SJCRH30 (cell line): ENCODE measurements around the gene RBM8A. TPM values are rescaled to one million over a fixed set of nuclear protein-coding genes. Genes with fewer than 3 reads are reported as not detected.
A peak's percentile ranks its signal among the peaks of the same experiment; 100 is the strongest.
"Not testable (repeated sequence)": the region's sequence is repeated elsewhere in the genome, so short reads cannot be mapped to it uniquely, and the experiment has no call there.

Source experiments
- DNase-seq, 2 experiments: peaks; one replicate each; pipeline ENCODE4 v3.0.0-alpha.2; 2015 to 2020
- H3K27ac ChIP-seq: fragments of 250-450 bp; sonication (Bioruptor Pico); 2 replicates; pipeline ENCODE4 v1.5.1; 2020; ENCODE audit warnings: mild to moderate bottlenecking, moderate library complexity
- H3K27me3 ChIP-seq: fragments of 250-450 bp; sonication (Bioruptor Pico); 2 replicates; pipeline ENCODE4 v1.5.1; 2020; ENCODE audit warnings: mild to moderate bottlenecking, moderate library complexity
- H3K36me3 ChIP-seq: fragments of 250-450 bp; sonication (Bioruptor Pico); 2 replicates; pipeline ENCODE4 v1.5.1; 2020; ENCODE audit warnings: mild to moderate bottlenecking, moderate library complexity
- H3K4me1 ChIP-seq: fragments of 250-450 bp; sonication (Bioruptor Pico); 2 replicates; pipeline ENCODE4 v1.5.1; 2020; ENCODE audit warnings: mild to moderate bottlenecking, moderate library complexity
- H3K4me3 ChIP-seq: fragments of 250-450 bp; sonication (Bioruptor Pico); 2 replicates; pipeline ENCODE4 v1.5.1; 2020; ENCODE audit warnings: mild to moderate bottlenecking, moderate library complexity
- H3K9me3 ChIP-seq: fragments of 250-450 bp; sonication (Bioruptor Pico); replicated peaks from 2 replicates; pipeline ENCODE4 v1.5.1; 2020; ENCODE audit warnings: mild to moderate bottlenecking, moderate library complexity
- total RNA-seq: library from RNA; depleted of rRNA; stranded (reverse); fragments of >200 nt; shearing (Covaris generic); gene quantifications from 2 replicates; pipeline ENCODE4 v1.2.3, GENCODE V29; 2014

RBM8A gene
- total RNA-seq, 1 experiment from 2014 or later, result 232 TPM

DNA sequence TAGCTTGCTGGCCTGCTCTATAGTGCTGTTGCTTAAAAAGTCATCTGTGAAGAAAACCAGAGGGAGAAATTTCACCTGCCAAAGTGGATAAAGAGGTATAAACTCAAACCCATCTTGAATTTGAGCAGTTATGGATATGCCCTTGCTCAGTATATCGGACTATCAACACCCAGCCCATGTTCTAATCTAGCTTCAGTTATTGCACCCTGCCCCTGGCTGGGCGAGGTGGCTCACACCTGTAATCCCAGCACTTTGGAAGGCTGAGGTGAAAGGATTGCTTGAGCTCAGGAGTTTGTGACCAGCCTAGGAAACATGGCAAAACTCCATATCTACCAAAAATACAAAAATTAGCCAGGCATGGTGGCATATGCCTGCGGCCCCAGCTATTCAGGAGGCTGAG is 17.2 kb upstream of the RBM8A start:
- no peak overlapping the region for H3K4me3 ChIP-seq
- H3K27ac ChIP-seq, result no peak overlapping the region
- no peaks in the 10 kb centered on the region for H3K9me3 ChIP-seq
- no peaks in the 10 kb centered on the region for H3K4me1 ChIP-seq
- H3K36me3 ChIP-seq, result peaks cover 18% of the 10 kb centered on the region
- DNase-seq, result no peak
- H3K27me3 ChIP-seq, result no peaks in the 10 kb centered on the region

- Histone ChIP-seq H3K4me1 (no peaks in the 10 kb centered on the region), H3K4me3 (no peak overlapping the region), H3K27me3 (no peaks in the 10 kb centered on the region), H3K9me3 (no peaks in the 10 kb centered on the region), H3K27ac (no peak overlapping the region), H3K36me3 (peaks cover 18% of the 10 kb centered on the region)
- DNase-seq, result no peak
These were observed 15.6 kb upstream of the RBM8A start for GRCh38 chr1:145942871-145943270.

DNA sequence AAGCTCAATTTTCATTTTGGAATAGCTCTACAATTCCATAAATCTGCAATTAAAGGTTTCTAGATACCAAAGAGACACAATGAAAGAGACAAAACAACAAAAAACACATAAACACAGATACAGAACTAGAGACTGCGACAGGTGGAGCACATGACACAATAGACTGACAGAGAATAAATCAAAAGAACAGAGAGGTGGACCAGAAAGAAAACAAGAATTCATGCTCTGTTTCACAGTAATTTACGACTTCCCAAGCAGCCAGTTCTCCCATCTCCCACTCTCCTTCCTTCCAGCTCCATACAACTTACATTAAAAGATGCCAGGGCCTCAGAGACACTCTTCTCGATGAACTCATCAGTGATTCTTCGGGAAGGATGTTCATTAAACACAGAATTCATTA is 15.1 kb upstream of the RBM8A start:
- H3K36me3 ChIP-seq, result peaks cover 15% of the 10 kb centered on the region
- no peak for DNase-seq
- H3K27me3 ChIP-seq, result no peaks in the 10 kb centered on the region
- no peaks in the 10 kb centered on the region for H3K9me3 ChIP-seq
- no peak overlapping the region for H3K27ac ChIP-seq
- H3K4me3 ChIP-seq, result no peak overlapping the region
- H3K4me1 ChIP-seq, result no peaks in the 10 kb centered on the region

DNA sequence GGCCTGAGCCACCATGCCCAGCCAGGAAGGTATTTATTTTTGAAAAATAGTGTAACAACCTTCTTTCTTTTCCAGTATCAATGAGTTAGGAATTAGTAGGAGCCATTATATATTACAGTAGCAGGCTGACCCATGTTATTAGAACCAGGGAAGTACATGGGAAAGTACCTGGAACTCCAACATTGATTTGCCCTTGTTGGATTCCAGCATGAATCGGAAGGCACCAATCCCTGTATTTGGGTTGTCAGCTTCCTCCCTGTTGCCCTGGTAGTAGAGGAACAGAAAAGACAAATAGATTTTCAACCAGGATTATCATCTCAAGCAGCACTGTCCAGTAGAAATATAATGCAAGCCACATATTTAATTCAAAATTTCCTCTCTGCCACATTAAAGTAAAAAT is 10.2 kb upstream of the RBM8A start:
- Histone ChIP-seq H3K4me3 (no peak overlapping the region), H3K9me3 (no peaks in the 10 kb centered on the region), H3K27ac (no peak overlapping the region), H3K27me3 (no peaks in the 10 kb centered on the region), H3K36me3 (peaks cover 8% of the 10 kb centered on the region), H3K4me1 (0 out of 2 replicates have a peak, but pooled peaks cover 2% of the 10 kb centered on the region)
- no peak for DNase-seq

GRCh38 chr1:145936247-145936646 is 9.0 kb upstream of the RBM8A start:
- H3K4me1 ChIP-seq, result 0 out of 2 replicates have a peak, but pooled peaks cover 2% of the 10 kb centered on the region
- DNase-seq, result no peak
- H3K27me3 ChIP-seq, result no peaks in the 10 kb centered on the region
- no peak overlapping the region for H3K27ac ChIP-seq
- H3K9me3 ChIP-seq, result no peaks in the 10 kb centered on the region
- H3K4me3 ChIP-seq, result no peak overlapping the region
- H3K36me3 ChIP-seq, result peaks cover 3% of the 10 kb centered on the region

GRCh38 chr1:145935708-145936107 is 8.4 kb upstream of the RBM8A start:
- no peaks in the 10 kb centered on the region for H3K9me3 ChIP-seq
- no peak overlapping the region for H3K4me3 ChIP-seq
- H3K27ac ChIP-seq, result no peak overlapping the region
- 0 out of 2 replicates have a peak, but pooled peaks cover 2% of the 10 kb centered on the region for H3K4me1 ChIP-seq
- peaks cover under 1% of the 10 kb centered on the region for H3K36me3 ChIP-seq
- no peak for DNase-seq
- H3K27me3 ChIP-seq, result no peaks in the 10 kb centered on the region

DNA sequence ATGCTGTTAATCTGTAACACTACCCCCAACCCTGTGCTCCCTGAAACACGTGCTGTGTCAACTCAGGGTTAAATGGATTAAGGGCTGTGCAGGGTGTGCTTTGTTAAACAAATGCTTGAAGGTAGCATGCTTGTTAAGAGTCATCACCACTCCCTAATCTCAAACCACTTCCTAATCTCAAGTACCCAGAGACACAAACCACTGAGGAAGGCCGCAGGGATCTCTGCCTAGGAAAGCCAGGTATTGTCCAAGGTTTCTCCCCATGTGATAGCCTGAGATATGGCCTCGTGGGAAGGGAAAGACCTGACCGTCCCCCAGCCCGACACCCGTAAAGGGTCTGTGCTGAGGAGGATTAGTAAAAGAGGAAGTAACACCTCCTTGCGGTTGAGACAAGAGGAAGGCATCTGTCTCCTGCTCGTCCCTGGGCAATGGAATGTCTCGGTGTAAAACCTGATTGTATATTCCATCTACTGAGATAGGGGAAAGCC is 5.3 kb upstream of the RBM8A start:
- DNase-seq, H3K27me3 ChIP-seq, H3K27ac ChIP-seq, H3K4me3 ChIP-seq, H3K9me3 ChIP-seq, H3K36me3 ChIP-seq, H3K4me1 ChIP-seq: not testable (repeated sequence)

DNA sequence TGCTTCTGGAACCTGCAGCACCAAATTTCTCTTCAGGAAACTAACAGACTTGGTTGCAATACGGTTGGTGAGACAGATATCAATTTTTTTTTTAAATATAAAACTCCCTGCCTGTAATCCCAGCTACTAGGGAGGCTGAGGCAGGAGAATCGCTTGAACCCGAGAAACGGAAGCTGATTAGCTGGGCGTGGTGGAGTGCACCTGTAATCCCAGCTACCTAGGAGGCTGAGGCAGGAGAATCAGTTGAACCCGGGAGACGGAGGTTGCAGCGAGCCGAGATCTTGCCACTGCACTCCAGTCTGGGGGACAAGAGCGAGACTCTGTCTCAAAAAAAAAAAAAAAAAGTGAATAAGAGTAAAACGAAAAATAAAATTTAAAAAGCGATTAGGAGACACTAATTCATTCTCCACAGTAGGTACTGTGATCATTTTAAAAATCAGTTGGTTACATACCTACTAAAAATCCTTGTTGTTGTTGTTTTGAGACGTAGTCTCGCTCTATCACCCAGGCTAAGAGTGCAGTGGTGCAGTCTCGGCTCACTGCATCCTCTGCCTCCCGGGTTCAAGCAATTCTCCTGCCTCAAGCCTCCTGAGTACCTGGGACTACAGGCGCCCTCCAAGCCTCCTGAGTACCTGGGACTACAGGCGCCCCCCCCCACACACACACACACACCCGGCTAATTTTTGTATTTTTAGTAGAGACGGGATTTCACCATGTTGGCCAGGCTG is 796 bp upstream of the RBM8A start:
- H3K4me1 ChIP-seq, result peaks cover 8% of the 10 kb centered on the region
- H3K36me3 ChIP-seq, result peaks cover 12% of the 10 kb centered on the region
- DNase-seq, result no peak
- no peaks in the 10 kb centered on the region for H3K27me3 ChIP-seq
- no peaks in the 10 kb centered on the region for H3K9me3 ChIP-seq
- H3K27ac ChIP-seq, result peak overlapping the region; percentile 86
- H3K4me3 ChIP-seq, result peak overlapping the region; percentile 78

- Histone ChIP-seq H3K9me3 (no peaks in the 10 kb centered on the region), H3K4me3 (peak overlapping the region; percentile 78), H3K4me1 (peaks cover 6% of the 10 kb centered on the region), H3K27me3 (no peaks in the 10 kb centered on the region), H3K27ac (peak overlapping the region; percentile 86), H3K36me3 (peaks cover 12% of the 10 kb centered on the region)
- DNase-seq, result peak; percentile 27 to 39
These were observed 610 bp downstream of the RBM8A start for GRCh38 chr1:145926686-145927062.

DNA sequence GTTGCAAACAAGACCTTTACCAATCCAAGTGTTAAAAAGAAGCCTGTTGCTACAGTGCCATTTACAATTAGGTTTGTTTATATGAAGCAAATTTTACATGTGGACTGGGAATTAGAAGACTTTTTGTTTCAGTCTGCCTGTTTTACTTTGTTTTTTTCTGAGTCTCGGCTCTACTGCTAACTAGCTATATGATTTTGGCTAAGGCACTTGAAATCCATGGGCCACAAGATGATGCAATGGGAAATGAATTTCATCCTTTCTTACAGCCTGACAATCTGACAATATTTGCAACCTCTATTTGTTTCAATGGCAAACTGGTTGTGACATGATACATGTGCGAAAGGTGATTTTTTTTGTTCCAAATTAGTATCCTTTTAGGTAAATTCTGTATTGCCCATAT is 5.0 kb downstream of the RBM8A start:
- H3K4me3 ChIP-seq, result no peak overlapping the region
- H3K9me3 ChIP-seq, result no peaks in the 10 kb centered on the region
- peaks cover 12% of the 10 kb centered on the region for H3K4me1 ChIP-seq
- H3K27ac ChIP-seq, result no peak overlapping the region
- no peaks in the 10 kb centered on the region for H3K27me3 ChIP-seq
- no peak for DNase-seq
- peaks cover 15% of the 10 kb centered on the region for H3K36me3 ChIP-seq

GRCh38 chr1:145920297-145920696 is 7.0 kb downstream of the RBM8A start:
- not testable (repeated sequence) for DNase-seq, H3K27ac ChIP-seq, H3K4me3 ChIP-seq, H3K27me3 ChIP-seq, H3K36me3 ChIP-seq, H3K9me3 ChIP-seq, H3K4me1 ChIP-seq

DNA sequence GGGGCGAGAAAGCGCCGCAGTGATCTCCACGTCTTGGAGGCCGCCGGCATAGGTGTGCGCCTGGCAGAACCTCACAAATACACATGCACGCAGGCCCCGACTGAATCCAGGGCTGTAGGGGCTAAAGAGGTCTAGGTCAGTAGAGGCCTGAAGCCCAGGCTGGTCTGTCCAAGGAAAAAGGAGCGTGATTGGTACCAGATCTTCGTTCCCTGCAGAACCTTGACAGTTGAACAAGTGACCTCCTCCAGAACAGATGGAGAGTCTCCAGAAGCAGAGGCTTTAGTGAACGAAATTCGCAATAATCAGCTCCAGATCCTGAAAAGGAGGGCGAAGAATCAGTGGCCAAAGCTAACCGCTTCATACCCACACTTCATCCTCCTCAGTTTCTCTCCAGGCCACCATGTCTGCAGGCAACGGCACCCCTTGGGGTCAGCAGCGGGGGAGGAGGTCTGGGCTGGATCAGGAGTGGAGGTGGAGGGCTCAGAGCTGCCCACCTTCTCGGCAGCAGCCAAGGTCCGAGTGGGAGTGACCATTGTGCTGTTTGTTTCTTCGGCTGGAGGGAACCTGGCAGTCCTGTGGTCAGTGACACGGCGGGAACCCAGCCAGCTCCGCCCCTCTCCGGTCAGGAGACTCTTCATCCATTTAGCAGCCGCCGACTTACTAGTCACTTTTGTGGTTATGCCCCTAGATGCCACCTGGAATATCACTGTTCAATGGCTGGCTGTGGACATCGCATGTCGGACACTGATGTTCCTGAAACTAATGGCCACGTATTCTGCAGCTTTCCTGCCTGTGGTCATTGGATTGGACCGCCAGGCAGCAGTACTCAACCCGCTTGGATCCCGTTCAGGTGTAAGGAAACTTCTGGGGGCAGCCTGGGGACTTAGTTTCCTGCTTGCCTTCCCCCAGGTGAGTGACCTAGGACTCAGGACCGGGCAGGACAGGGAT is 8.0 kb downstream of the RBM8A start:
- Histone ChIP-seq H3K4me3 (peak overlapping the region; percentile 85), H3K4me1 (peaks cover 6% of the 10 kb centered on the region; the same call in 1 of the 2 replicates), H3K36me3 (peaks cover 6% of the 10 kb centered on the region), H3K27me3 (no peaks in the 10 kb centered on the region), H3K9me3 (no peaks in the 10 kb centered on the region), H3K27ac (peak overlapping the region; percentile 51)
- DNase-seq, result peak; percentile 30 to 47

GRCh38 chr1:145918144-145918991 is 8.9 kb downstream of the RBM8A start, which contains the start of gene PEX11B:
Gene PEX11B, minus strand, starts transcription at chr1:145918717. Its CDS starts 29 bp downstream, at chr1:145918688.
- Histone ChIP-seq H3K27me3 (no peaks in the 10 kb centered on the region), H3K4me1 (peaks cover 6% of the 10 kb centered on the region; the same call in 1 of the 2 replicates), H3K27ac (peak within 1 kb of the TSS; percentile 51), H3K9me3 (no peaks in the 10 kb centered on the region), H3K4me3 (peak within 1 kb of the TSS; percentile 85), H3K36me3 (peaks cover 5% of the 10 kb centered on the region)
- DNase-seq, result peak; percentile 81 to 84

DNA sequence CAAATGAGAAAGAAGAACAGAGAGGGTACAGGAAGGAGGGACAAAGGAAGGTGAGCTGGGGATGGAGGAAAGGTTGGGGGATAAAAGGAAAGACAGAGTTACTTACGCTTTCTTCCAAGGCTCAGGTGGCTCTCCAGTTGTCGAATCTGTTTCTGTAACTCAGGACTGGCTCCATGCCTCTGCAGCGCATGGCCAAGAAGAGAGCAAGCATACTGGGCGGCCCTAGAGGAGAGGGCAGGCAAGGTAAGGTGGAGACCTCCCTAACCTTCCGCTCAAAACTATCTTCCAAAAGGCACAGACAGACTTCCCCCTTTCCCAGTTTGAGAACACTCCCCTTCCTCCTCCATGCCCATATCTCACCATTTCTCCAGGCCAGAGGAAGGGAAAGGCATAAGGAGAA is 9.7 kb downstream of the RBM8A start:
- H3K36me3 ChIP-seq, result 0 out of 2 replicates have a peak, but pooled peaks cover 2% of the 10 kb centered on the region

More for the DNA sequence above, 9.7 kb downstream of the RBM8A start:
- no peak for DNase-seq
- Histone ChIP-seq H3K27ac (no peak overlapping the region), H3K27me3 (no peaks in the 10 kb centered on the region), H3K4me3 (peak overlapping the region; percentile 85), H3K9me3 (no peaks in the 10 kb centered on the region), H3K4me1 (peaks cover 6% of the 10 kb centered on the region; the same call in 1 of the 2 replicates)
